ENCODE measurements around the gene CHGA.
A peak's percentile ranks its signal among the peaks of the same experiment; 100 is the strongest.

CHGA gene

DNA sequence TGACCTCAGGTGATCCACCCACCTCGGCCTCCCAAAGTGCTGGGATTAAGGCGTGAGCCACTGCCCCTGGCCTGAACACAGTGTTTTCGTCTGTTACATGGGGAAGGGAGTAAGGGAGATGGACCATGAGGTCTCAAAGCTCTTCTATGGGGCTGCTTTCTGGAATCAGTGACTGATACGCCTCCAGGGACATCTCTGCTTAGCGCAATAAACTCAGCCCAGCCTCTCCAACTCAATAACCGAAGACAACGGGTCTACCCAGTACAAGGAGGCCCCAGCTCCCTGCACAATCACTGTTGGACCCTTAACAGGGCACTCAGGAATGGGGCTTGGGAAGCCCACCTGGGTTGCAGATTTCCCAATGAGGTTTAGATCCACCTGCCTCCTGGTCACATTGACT, 42.6 kb upstream of the CHGA start:
- no peaks in the 10 kb centered on the region for H3K36me3 ChIP-seq (ENCODE audit: insufficient read depth, low read length)
- H3K4me2 ChIP-seq (ENCODE audit: low read depth, low read length, poor library complexity, severe bottlenecking), result no peak overlapping the region
- H2AFZ ChIP-seq (ENCODE audit: low read length), result no peak overlapping the region
- no peak for TF ChIP-seq EZH2phosphoT487 (IDR thresholded peaks at IDR 0.05; ENCODE audit: borderline replicate concordance)
- TF ChIP-seq, protein P1, sequence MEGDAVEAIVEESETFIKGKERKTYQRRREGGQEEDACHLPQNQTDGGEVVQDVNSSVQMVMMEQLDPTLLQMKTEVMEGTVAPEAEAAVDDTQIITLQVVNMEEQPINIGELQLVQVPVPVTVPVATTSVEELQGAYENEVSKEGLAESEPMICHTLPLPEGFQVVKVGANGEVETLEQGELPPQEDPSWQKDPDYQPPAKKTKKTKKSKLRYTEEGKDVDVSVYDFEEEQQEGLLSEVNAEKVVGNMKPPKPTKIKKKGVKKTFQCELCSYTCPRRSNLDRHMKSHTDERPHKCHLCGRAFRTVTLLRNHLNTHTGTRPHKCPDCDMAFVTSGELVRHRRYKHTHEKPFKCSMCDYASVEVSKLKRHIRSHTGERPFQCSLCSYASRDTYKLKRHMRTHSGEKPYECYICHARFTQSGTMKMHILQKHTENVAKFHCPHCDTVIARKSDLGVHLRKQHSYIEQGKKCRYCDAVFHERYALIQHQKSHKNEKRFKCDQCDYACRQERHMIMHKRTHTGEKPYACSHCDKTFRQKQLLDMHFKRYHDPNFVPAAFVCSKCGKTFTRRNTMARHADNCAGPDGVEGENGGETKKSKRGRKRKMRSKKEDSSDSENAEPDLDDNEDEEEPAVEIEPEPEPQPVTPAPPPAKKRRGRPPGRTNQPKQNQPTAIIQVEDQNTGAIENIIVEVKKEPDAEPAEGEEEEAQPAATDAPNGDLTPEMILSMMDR (conservative IDR thresholded peaks at IDR 0.05; ENCODE audit: low read length), result no peak
- H3K4me3 ChIP-seq (ENCODE audit: low read length, poor library complexity, severe bottlenecking), result no peak overlapping the region
- no peaks in the 10 kb centered on the region for H3K4me1 ChIP-seq (ENCODE audit: insufficient read depth, low read length, poor library complexity, severe bottlenecking)
- H4K20me1 ChIP-seq (ENCODE audit: insufficient read depth, low read length, poor library complexity, severe bottlenecking), result no peaks in the 10 kb centered on the region
- H3K9me3 ChIP-seq (ENCODE audit: insufficient read depth, low read depth, low read length), result no peaks in the 10 kb centered on the region
- H3K27me3 ChIP-seq (ENCODE audit: insufficient read depth, low read length, poor library complexity, severe bottlenecking), result peaks cover 4% of the 10 kb centered on the region
- H3K79me2 ChIP-seq (ENCODE audit: insufficient read depth, low read length), result no peaks in the 10 kb centered on the region
- H3K9me2 ChIP-seq (replicated peaks; ENCODE audit: low read depth, low read length), result no peaks in the 10 kb centered on the region
- H3F3A ChIP-seq (ENCODE audit: low read depth), result no peaks in the 10 kb centered on the region
- H3K9ac ChIP-seq (ENCODE audit: low read depth, low read length, poor library complexity, severe bottlenecking), result no peak overlapping the region

DNA sequence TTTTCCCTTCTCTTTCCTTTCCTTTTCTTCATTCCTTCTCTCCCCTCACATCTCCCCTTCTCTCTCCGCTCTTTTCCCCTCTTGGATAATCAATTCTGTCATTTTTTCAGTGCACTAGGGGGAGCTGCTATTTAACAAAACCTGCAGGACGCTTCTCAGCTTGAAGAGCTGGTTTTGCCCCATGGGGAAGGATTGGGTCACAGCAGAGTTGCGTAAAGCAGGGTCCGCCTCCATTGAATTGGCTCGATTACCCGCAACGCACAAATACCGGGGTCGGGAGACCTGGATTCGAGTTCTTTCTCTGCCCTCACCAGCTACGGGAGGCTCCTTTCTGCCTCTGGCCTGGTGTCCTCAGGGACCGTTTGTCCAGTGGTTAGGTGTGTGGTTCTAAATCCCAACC, 42.1 kb upstream of the CHGA start:
- Histone ChIP-seq H4K20me1 (ENCODE audit: insufficient read depth, low read length, poor library complexity, severe bottlenecking) (no peaks in the 10 kb centered on the region), H3K9me2 (replicated peaks; ENCODE audit: low read depth, low read length) (no peaks in the 10 kb centered on the region), H3F3A (ENCODE audit: low read depth) (no peaks in the 10 kb centered on the region), H3K9ac (ENCODE audit: low read depth, low read length, poor library complexity, severe bottlenecking) (no peak overlapping the region), H2AFZ (ENCODE audit: low read length) (no peak overlapping the region), H3K4me1 (ENCODE audit: insufficient read depth, low read length, poor library complexity, severe bottlenecking) (no peaks in the 10 kb centered on the region), H3K36me3 (ENCODE audit: insufficient read depth, low read length) (no peaks in the 10 kb centered on the region), H3K4me3 (ENCODE audit: low read length, poor library complexity, severe bottlenecking) (no peak overlapping the region), H3K27me3 (ENCODE audit: insufficient read depth, low read length, poor library complexity, severe bottlenecking) (peaks cover 4% of the 10 kb centered on the region), H3K9me3 (ENCODE audit: insufficient read depth, low read depth, low read length) (no peaks in the 10 kb centered on the region), H3K79me2 (ENCODE audit: insufficient read depth, low read length) (no peaks in the 10 kb centered on the region), H3K4me2 (ENCODE audit: low read depth, low read length, poor library complexity, severe bottlenecking) (no peak overlapping the region)
- TF ChIP-seq, protein P1 (conservative IDR thresholded peaks at IDR 0.05; ENCODE audit: low read length), result peak; percentile 34
- no peak for TF ChIP-seq EZH2phosphoT487 (IDR thresholded peaks at IDR 0.05; ENCODE audit: borderline replicate concordance)

DNA sequence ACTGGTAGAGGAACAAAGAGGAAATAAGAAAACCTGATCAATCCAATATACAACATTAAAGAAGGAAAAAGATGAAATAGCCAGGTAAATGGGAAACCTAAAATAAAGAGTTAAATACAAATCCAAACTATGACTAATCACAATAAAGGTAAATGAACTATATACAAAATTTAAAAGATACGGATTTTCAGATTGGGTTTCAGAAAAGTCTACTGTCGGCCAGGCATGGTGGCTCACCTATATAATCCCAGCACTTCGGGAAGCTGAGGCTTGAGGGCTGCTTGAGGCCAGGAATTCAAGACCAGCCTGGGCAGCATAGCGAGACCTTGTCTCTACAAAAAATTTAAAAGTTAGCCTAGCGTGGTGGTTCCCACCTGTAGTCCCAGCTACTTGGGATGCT, 39.9 kb upstream of the CHGA start:
- no peak overlapping the region for H3K9ac ChIP-seq (ENCODE audit: low read depth, low read length, poor library complexity, severe bottlenecking)
- H3F3A ChIP-seq (ENCODE audit: low read depth), result no peaks in the 10 kb centered on the region
- H2AFZ ChIP-seq (ENCODE audit: low read length), result no peak overlapping the region
- H3K9me3 ChIP-seq (ENCODE audit: insufficient read depth, low read depth, low read length), result no peaks in the 10 kb centered on the region
- TF ChIP-seq EZH2phosphoT487 (IDR thresholded peaks at IDR 0.05; ENCODE audit: borderline replicate concordance), result no peak
- TF ChIP-seq, protein P1 (conservative IDR thresholded peaks at IDR 0.05; ENCODE audit: low read length), result no peak
- H3K36me3 ChIP-seq (ENCODE audit: insufficient read depth, low read length), result no peaks in the 10 kb centered on the region
- H3K4me2 ChIP-seq (ENCODE audit: low read depth, low read length, poor library complexity, severe bottlenecking), result no peak overlapping the region
- no peaks in the 10 kb centered on the region for H3K79me2 ChIP-seq (ENCODE audit: insufficient read depth, low read length)
- no peak overlapping the region for H3K4me3 ChIP-seq (ENCODE audit: low read length, poor library complexity, severe bottlenecking)
- H3K9me2 ChIP-seq (replicated peaks; ENCODE audit: low read depth, low read length), result no peaks in the 10 kb centered on the region
- H3K4me1 ChIP-seq (ENCODE audit: insufficient read depth, low read length, poor library complexity, severe bottlenecking), result no peaks in the 10 kb centered on the region
- H3K27me3 ChIP-seq (ENCODE audit: insufficient read depth, low read length, poor library complexity, severe bottlenecking), result no peaks in the 10 kb centered on the region
- no peaks in the 10 kb centered on the region for H4K20me1 ChIP-seq (ENCODE audit: insufficient read depth, low read length, poor library complexity, severe bottlenecking)
